RWPE2 (cell line): Measurements from ENCODE around the gene MYBPC3.

ENCODE experiments used
- ATAC-seq: fragments of 200-7000 bp; cut with Tn5 transposase; 3 replicates; pipeline ENCODE4 v1.9.1; 2021; ENCODE audit warnings: low read depth
- DNase-seq: peaks from one replicate; pipeline ENCODE4 v3.0.0-alpha.2; 2020; ENCODE audit warnings: low spot score
- H3K27ac ChIP-seq: fragments of 450-650 bp; 2 replicates; pipeline ENCODE4 v1.5.1; 2017; ENCODE audit warnings: mild to moderate bottlenecking; ENCODE audit not compliant: poor library complexity, severe bottlenecking
- H3K27me3 ChIP-seq: fragments of 250-450 bp; sonication (Bioruptor Pico); 2 replicates; pipeline ENCODE4 v1.5.1; 2021; ENCODE audit warnings: mild to moderate bottlenecking, moderate library complexity; ENCODE audit not compliant: insufficient read depth, poor library complexity, severe bottlenecking
- H3K36me3 ChIP-seq: fragments of 250-450 bp; sonication (Bioruptor Pico); 2 replicates; pipeline ENCODE4 v1.5.1; 2020; ENCODE audit warnings: low read depth, mild to moderate bottlenecking, moderate library complexity
- H3K4me1 ChIP-seq: fragments of 250-450 bp; sonication (Bioruptor Pico); 2 replicates; pipeline ENCODE4 v1.5.1; 2021; ENCODE audit warnings: mild to moderate bottlenecking, moderate library complexity; ENCODE audit not compliant: insufficient read depth, poor library complexity, severe bottlenecking
- H3K4me3 ChIP-seq: fragments of 250-450 bp; sonication (Bioruptor Pico); 2 replicates; pipeline ENCODE4 v1.5.1; 2021; ENCODE audit warnings: mild to moderate bottlenecking, moderate library complexity; ENCODE audit not compliant: severe bottlenecking
- H3K9me3 ChIP-seq: fragments of 250-450 bp; sonication (Bioruptor Pico); 2 replicates; pipeline ENCODE4 v1.5.1; 2021; ENCODE audit warnings: mild to moderate bottlenecking, moderate library complexity; ENCODE audit not compliant: severe bottlenecking
- TF ChIP-seq, protein P1 (sequence below): fragments of 450-650 bp; IDR thresholded peaks from one replicate; pipeline ENCODE4 v1.5.1; 2017; ENCODE audit warnings: mild to moderate bottlenecking, moderate library complexity; ENCODE audit not compliant: poor library complexity, severe bottlenecking

The MYBPC3 gene

DNA sequence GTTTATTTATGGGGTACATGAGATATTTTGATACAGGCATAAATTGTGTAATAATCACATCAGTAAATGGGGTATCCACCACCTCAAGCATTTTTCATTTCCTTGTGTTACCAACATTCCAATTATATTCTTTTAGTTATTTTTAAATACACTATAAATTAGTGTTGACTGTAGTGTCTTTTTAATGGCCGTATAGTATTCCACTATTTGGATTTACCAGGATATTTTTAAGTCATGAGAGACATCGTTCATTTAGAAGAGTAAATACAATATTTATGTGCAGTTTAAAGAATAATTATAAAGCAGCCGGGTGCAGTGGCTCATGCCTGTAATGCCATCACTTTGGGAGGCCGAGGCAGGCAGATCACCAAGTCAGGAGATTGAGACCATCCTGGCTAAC, 32.0 kb upstream of the MYBPC3 start:
- H3K27me3 ChIP-seq, result no peaks in the 10 kb centered on the region
- H3K9me3 ChIP-seq, result no peaks in the 10 kb centered on the region
- no peak for DNase-seq

DNA sequence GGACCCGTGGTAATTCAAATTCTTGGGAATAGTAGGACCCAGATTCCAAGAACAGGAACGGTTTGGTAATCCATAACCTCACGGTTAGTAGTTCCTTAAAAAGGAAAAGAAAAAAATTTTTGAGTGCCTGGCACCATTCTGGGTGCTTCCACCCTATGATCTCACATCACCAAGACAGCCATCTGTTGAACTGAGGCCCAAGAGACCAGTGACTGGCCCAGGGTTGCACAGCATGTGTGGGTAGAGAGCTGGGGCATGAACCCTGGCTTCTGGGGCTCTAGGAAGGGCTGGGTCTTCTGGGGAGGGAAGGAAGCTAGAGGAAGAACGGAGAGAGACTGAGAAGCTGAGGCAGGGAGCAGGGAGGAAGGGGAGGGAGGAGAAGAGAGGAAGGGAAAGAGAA, 30.6 kb upstream of the MYBPC3 start:
- Histone ChIP-seq H3K4me1 (no peaks in the 10 kb centered on the region), H3K4me3 (no peak overlapping the region), H3K27me3 (no peaks in the 10 kb centered on the region), H3K27ac (no peak overlapping the region), H3K9me3 (no peaks in the 10 kb centered on the region), H3K36me3 (no peaks in the 10 kb centered on the region)
- ATAC-seq, result no peak
- no peak for DNase-seq
- TF ChIP-seq, protein P1, sequence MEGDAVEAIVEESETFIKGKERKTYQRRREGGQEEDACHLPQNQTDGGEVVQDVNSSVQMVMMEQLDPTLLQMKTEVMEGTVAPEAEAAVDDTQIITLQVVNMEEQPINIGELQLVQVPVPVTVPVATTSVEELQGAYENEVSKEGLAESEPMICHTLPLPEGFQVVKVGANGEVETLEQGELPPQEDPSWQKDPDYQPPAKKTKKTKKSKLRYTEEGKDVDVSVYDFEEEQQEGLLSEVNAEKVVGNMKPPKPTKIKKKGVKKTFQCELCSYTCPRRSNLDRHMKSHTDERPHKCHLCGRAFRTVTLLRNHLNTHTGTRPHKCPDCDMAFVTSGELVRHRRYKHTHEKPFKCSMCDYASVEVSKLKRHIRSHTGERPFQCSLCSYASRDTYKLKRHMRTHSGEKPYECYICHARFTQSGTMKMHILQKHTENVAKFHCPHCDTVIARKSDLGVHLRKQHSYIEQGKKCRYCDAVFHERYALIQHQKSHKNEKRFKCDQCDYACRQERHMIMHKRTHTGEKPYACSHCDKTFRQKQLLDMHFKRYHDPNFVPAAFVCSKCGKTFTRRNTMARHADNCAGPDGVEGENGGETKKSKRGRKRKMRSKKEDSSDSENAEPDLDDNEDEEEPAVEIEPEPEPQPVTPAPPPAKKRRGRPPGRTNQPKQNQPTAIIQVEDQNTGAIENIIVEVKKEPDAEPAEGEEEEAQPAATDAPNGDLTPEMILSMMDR, result no peak

More for the DNA sequence above, 32.0 kb upstream of the MYBPC3 start:
- TF ChIP-seq, protein P1, result no peak
- no peaks in the 10 kb centered on the region for H3K36me3 ChIP-seq
- H3K27ac ChIP-seq, result no peak overlapping the region
- no peaks in the 10 kb centered on the region for H3K4me1 ChIP-seq
- H3K4me3 ChIP-seq, result no peak overlapping the region
- ATAC-seq, result no peak

DNA sequence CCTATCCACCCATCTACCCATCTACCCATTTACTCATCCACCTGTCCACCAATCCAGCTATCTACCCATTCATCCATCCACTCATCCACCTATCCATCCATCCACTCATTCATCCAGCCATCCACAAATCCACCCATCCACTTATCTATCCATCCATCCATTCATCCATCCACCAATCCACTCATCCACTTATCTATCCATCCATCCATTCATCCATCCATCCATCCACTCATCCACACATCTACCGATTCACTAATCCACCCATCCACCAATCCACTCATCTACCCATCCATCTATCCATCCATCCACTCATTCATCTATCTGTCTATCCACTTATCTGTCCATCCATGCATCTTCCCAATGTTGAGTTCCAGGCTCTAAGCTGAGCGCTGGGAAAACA, 27.6 kb upstream of the MYBPC3 start:
- Histone ChIP-seq H3K9me3 (no peaks in the 10 kb centered on the region), H3K27me3 (no peaks in the 10 kb centered on the region), H3K4me3 (no peak overlapping the region), H3K4me1 (no peaks in the 10 kb centered on the region), H3K27ac (no peak overlapping the region), H3K36me3 (no peaks in the 10 kb centered on the region)
- ATAC-seq, result no peak
- TF ChIP-seq, protein P1, result no peak
- DNase-seq, result no peak

DNA sequence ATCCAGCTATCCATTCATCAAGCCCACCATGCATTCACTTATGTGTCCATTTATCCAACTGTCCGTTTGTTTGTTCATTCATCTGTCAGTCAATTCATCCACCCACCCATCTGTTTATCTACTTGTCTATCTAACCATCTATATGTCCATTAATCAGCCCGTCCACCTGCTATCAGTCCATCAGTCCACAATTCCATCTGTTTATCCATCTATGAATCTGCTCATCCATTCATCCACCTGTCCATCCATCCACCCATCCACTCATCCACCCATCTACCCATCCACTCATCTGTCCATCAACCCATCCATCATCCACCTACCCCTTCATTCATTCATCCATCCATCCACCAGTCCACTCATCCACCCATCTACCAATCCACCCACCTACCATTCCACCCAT, 26.8 kb upstream of the MYBPC3 start:
- no peak overlapping the region for H3K27ac ChIP-seq
- TF ChIP-seq, protein P1, result no peak
- no peaks in the 10 kb centered on the region for H3K4me1 ChIP-seq

DNA sequence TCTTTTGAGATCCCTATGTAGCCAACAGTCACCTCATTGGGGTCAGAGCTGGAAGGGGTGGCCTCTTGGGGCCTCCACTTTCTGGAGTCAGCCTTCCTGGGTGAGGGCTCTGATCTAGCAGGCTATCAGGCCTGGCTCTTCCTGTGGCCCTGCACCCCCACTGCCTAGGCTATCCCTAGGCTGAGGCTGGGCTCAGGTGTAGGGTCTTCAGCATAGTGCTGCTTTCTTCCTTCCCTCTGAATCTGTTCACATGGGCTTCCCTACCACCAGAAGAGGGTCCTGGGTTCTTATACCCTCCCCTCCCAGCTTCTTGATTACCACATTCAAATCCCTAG, 26.3 kb upstream of the MYBPC3 start:
- ATAC-seq (no peak), DNase-seq (no peak)
- Histone ChIP-seq H3K27ac (no peak overlapping the region), H3K4me1 (no peaks in the 10 kb centered on the region), H3K36me3 (no peaks in the 10 kb centered on the region), H3K4me3 (no peak overlapping the region), H3K27me3 (no peaks in the 10 kb centered on the region), H3K9me3 (no peaks in the 10 kb centered on the region)
- TF ChIP-seq, protein P1, result no peak

More for the DNA sequence above, 26.8 kb upstream of the MYBPC3 start:
- no peaks in the 10 kb centered on the region for H3K36me3 ChIP-seq
- ATAC-seq (no peak), DNase-seq (no peak)
- no peaks in the 10 kb centered on the region for H3K9me3 ChIP-seq
- no peak overlapping the region for H3K4me3 ChIP-seq
- no peaks in the 10 kb centered on the region for H3K27me3 ChIP-seq
